Panc1 (cell line): ENCODE measurements around the gene ZNF672. TPM values are rescaled to one million over a fixed set of nuclear protein-coding genes. Genes with fewer than 3 reads are reported as not detected.

Experiments used
- ATAC-seq: fragments of 200-7000 bp; cut with Tn5 transposase; 2 replicates; pipeline ENCODE4 v1.9.1; 2020; ENCODE audit warnings: mild to moderate bottlenecking, moderate library complexity
- BruUV-seq: library from RNA; stranded (reverse); fragments of 400-500 nt; replicated peaks from 2 replicates; lab custom pipeline; 2021; lab: Mats Ljungman, UMichigan
- CTCF ChIA-PET: fragments of 300-600 bp; sonication (Branson Sonifier 250); formaldehyde crosslinking; loops from one replicate; lab custom pipeline; 2022; ENCODE audit warnings: antibody characterized with exemption; lab: Charles Lee
- POLR2A ChIA-PET: fragments of 300-600 bp; sonication (Branson Sonifier 250); formaldehyde crosslinking; loops from one replicate; lab custom pipeline; 2022; ENCODE audit warnings: antibody characterized with exemption; lab: Charles Lee
- DNase-seq: peaks from one replicate; pipeline ENCODE4 v3.0.0-alpha.2; 2010; ENCODE audit warnings: low read depth, low spot score
- H3K27ac ChIP-seq: 2 replicates; pipeline ENCODE4 v1.5.1; 2011; ENCODE audit warnings: mild to moderate bottlenecking, low read length, inconsistent platforms
- H3K27me3 ChIP-seq: fragments of 200-500 bp; sonication (Bioruptor generic); 2 replicates; pipeline ENCODE4 v1.6.0; 2014; ENCODE audit warnings: low read length, inconsistent platforms; ENCODE audit not compliant: control insufficient read depth, insufficient read depth
- H3K36me3 ChIP-seq: fragments of 200-500 bp; sonication (Bioruptor generic); 2 replicates; pipeline ENCODE4 v1.5.1; 2014; ENCODE audit warnings: inconsistent platforms, mild to moderate bottlenecking, low read length, moderate library complexity; ENCODE audit not compliant: control insufficient read depth, insufficient read depth
- H3K4me1 ChIP-seq: 2 replicates; pipeline ENCODE4 v1.5.1; 2011; ENCODE audit warnings: inconsistent platforms, mild to moderate bottlenecking, low read length, moderate library complexity; ENCODE audit not compliant: control insufficient read depth, insufficient read depth
- H3K4me3 ChIP-seq, 2 experiments: 2 replicates each; pipeline ENCODE4 v1.5.1; 2011 to 2012; ENCODE audit warnings: low read depth in 2 of 2, low read length in 2 of 2, mild to moderate bottlenecking in 2 of 2, inconsistent platforms in 1 of 2, moderate library complexity in 1 of 2
- H3K9me3 ChIP-seq: fragments of 200-500 bp; sonication (Bioruptor generic); 2 replicates; pipeline ENCODE4 v1.5.1; 2014; ENCODE audit warnings: low read depth, mild to moderate bottlenecking, inconsistent platforms, low read length, moderate library complexity; ENCODE audit not compliant: control insufficient read depth, insufficient read depth
- CTCF ChIP-seq: fragments of 450-650 bp; IDR thresholded peaks from 2 replicates; pipeline ENCODE4 v1.5.1; 2017; ENCODE audit warnings: mild to moderate bottlenecking
- POLR2AphosphoS5 ChIP-seq: IDR thresholded peaks from 2 replicates; pipeline ENCODE4 v1.6.1; 2012; ENCODE audit warnings: mild to moderate bottlenecking, low read depth, low read length, moderate library complexity
- REST ChIP-seq, 2 experiments: IDR thresholded peaks; 2 replicates each; pipeline ENCODE4 v1.6.1; 2011 to 2012; ENCODE audit warnings: low read depth in 2 of 2, control low read depth in 1 of 2, low read length in 1 of 2, mild to moderate bottlenecking in 1 of 2, moderate library complexity in 1 of 2; ENCODE audit not compliant: insufficient read depth in 1 of 2
- SIN3A ChIP-seq: IDR thresholded peaks from 2 replicates; pipeline ENCODE4 v1.6.1; 2012; ENCODE audit warnings: low read depth, mild to moderate bottlenecking, low read length, moderate library complexity, borderline replicate concordance; ENCODE audit not compliant: insufficient read depth
- TCF7L2 ChIP-seq: IDR thresholded peaks from 2 replicates; pipeline ENCODE4 v1.6.1; 2011; ENCODE audit warnings: mild to moderate bottlenecking, low read depth, low read length, inconsistent platforms
- in situ Hi-C: cut with HindIII; loops from 2 replicates; pipeline ENCODE4 v1.10.0; 2016; ENCODE audit warnings: low sequenced_read_pairs, low pct_unique_long_range_greater_than_20kb
- intact Hi-C: fragments of 100-400 bp; cut with micrococcal nuclease; formaldehyde crosslinking; loops from one replicate; pipeline ENCODE4 v1.10.0; 2022; ENCODE audit not compliant: unreplicated experiment
- total RNA-seq: library from RNA; stranded (reverse); gene quantifications from one replicate; pipeline ENCODE4 v1.2.1, GENCODE V29; 2021; ENCODE audit not compliant: unreplicated experiment

Gene ZNF672
- total RNA-seq, 1 experiment from 2014 or later, result 36.2 TPM

GRCh38 chr1:248790456-248790855 lies 47.6 kb upstream of the ZNF672 start:
- Histone ChIP-seq H3K27me3 (no peaks in the 10 kb centered on the region), H3K27ac (no peak overlapping the region), H3K9me3 (no peaks in the 10 kb centered on the region), H3K36me3 (no peaks in the 10 kb centered on the region; the same call in 1 of the 2 replicates), H3K4me1 (no peaks in the 10 kb centered on the region), H3K4me3 (no peak overlapping the region)
- DNase-seq (no peak), ATAC-seq (no peak)
- intact Hi-C loops, result no loop called here
- no peak for TF ChIP-seq REST (IDR thresholded peaks at IDR 0.05; ENCODE audit: insufficient read depth in 1 of 2, low read depth in 2 of 2, low read length in 1 of 2)
- TF ChIP-seq TCF7L2, result no peak
- TF ChIP-seq SIN3A, result no peak
- no peak for TF ChIP-seq CTCF
- TF ChIP-seq POLR2AphosphoS5, result no peak
- in situ Hi-C loops, result no loop called here
- ChIA-PET CTCF (no interaction called here), POLR2A (no interaction called here)
- BruUV-seq, result no TSS peak

GRCh38 chr1:248791010-248791409 lies 47.0 kb upstream of the ZNF672 start:
- DNase-seq, result no peak
- in situ Hi-C loops (no loop called here), intact Hi-C loops (no loop called here)
- no peaks in the 10 kb centered on the region for H3K4me1 ChIP-seq
- peak; percentile 8; the same call in 1 of the 2 replicates for TF ChIP-seq CTCF
- TF ChIP-seq SIN3A, result no peak
- no peak for ATAC-seq
- no peaks in the 10 kb centered on the region for H3K9me3 ChIP-seq
- no peaks in the 10 kb centered on the region for H3K36me3 ChIP-seq
- CTCF ChIA-PET, result no interaction called here
- POLR2A ChIA-PET, result no interaction called here
- H3K27ac ChIP-seq, result no peak overlapping the region
- no peaks in the 10 kb centered on the region for H3K27me3 ChIP-seq
- no TSS peak for BruUV-seq
- H3K4me3 ChIP-seq, result no peak overlapping the region
